GM12878 (cell line): ENCODE measurements around the gene POLDIP3. TPM values are rescaled to one million over a fixed set of nuclear protein-coding genes. Genes with fewer than 3 reads are reported as not detected.
"Not testable (repeated sequence)": the region's sequence is repeated elsewhere in the genome, so short reads cannot be mapped to it uniquely, and the experiment has no call there.

Experiments
- ATAC-seq: fragments of 200-7000 bp; cut with Tn5 transposase; 3 replicates; pipeline ENCODE4 v1.9.1; 2020; ENCODE audit warnings: mild to moderate bottlenecking, moderate library complexity
- BruUV-seq: library from RNA; stranded (reverse); fragments of 400-500 nt; replicated peaks from 2 replicates; lab custom pipeline; 2021; lab: Mats Ljungman, UMichigan
- CTCF ChIA-PET: fragments of 300-600 bp; sonication (Branson Sonifier 250); formaldehyde crosslinking; extraction: SDS; loops from one replicate; lab custom pipeline; 2021; ENCODE audit warnings: inconsistent platforms; lab: Yijun Ruan, JAX
- POLR2A ChIA-PET: fragments of 350-600 bp; formaldehyde crosslinking; extraction: SDS; loops from one replicate; lab custom pipeline; 2021; ENCODE audit warnings: inconsistent platforms; lab: Charles Lee
- RAD21 ChIA-PET: fragments of 300-600 bp; sonication (Branson Sonifier 250); formaldehyde crosslinking; loops from one replicate; lab custom pipeline; 2023; ENCODE audit warnings: antibody characterized with exemption; ENCODE audit not compliant: unreplicated experiment; lab: Charles Lee
- SMC1A ChIA-PET: fragments of 300-600 bp; sonication (Branson Sonifier 250); formaldehyde crosslinking; loops from one replicate; lab custom pipeline; 2023; ENCODE audit not compliant: unreplicated experiment, uncharacterized antibody; lab: Charles Lee
- DNase-seq: peaks from one replicate; pipeline ENCODE4 v3.0.0-alpha.2; 2011; ENCODE audit warnings: low read depth, low spot score
- FAIRE-seq: peaks from 3 replicates; lab custom pipeline; 2011; peaks lifted over from hg19 to GRCh38; lab: Jason Lieb, UNC
- H2AFZ ChIP-seq: 2 replicates; pipeline ENCODE4 v1.6.0; 2011; ENCODE audit warnings: low read depth, low read length, control low read depth; ENCODE audit not compliant: control insufficient read depth
- H3K27ac ChIP-seq: 2 replicates; pipeline ENCODE4 v1.5.1; 2011; ENCODE audit warnings: control low read depth; ENCODE audit not compliant: control insufficient read depth, insufficient read depth
- H3K27me3 ChIP-seq, 2 experiments: replicated peaks in 1 of 2; 2 replicates each; pipeline versions ENCODE4 v1.6.0 to v1.6.1; 2011; ENCODE audit warnings: low read length in 1 of 2; ENCODE audit not compliant: control insufficient read depth in 2 of 2, insufficient read depth in 2 of 2
- H3K36me3 ChIP-seq, 2 experiments: 2 replicates each; pipeline ENCODE4 v1.5.1; 2011; ENCODE audit warnings: low read length in 1 of 2; ENCODE audit not compliant: control insufficient read depth in 2 of 2, insufficient read depth in 2 of 2
- H3K4me1 ChIP-seq: 2 replicates; pipeline ENCODE4 v1.6.1; 2011; ENCODE audit warnings: mild to moderate bottlenecking, low read length, moderate library complexity, mixed read lengths; ENCODE audit not compliant: control insufficient read depth, insufficient read depth
- H3K4me2 ChIP-seq: 2 replicates; pipeline ENCODE4 v1.6.0; 2011; ENCODE audit warnings: control low read depth; ENCODE audit not compliant: control insufficient read depth, insufficient read depth
- H3K4me3 ChIP-seq: fragments of 200-600 bp; sonication (generic); 2 replicates; pipeline ENCODE4 v1.5.1; 2016
- H3K79me2 ChIP-seq: 2 replicates; pipeline ENCODE4 v1.6.0; 2011; ENCODE audit warnings: low read length; ENCODE audit not compliant: control insufficient read depth, insufficient read depth
- H3K9ac ChIP-seq: 2 replicates; pipeline ENCODE4 v1.8.0; 2011; ENCODE audit warnings: low read length, control low read depth, mixed read lengths; ENCODE audit not compliant: control insufficient read depth, insufficient read depth
- H3K9me3 ChIP-seq: replicated peaks from 3 replicates; pipeline ENCODE4 v1.5.1; 2011; ENCODE audit warnings: mild to moderate bottlenecking, low read length; ENCODE audit not compliant: control insufficient read depth, insufficient read depth
- H4K20me1 ChIP-seq: 2 replicates; pipeline ENCODE4 v1.6.0; 2011; ENCODE audit not compliant: control insufficient read depth, insufficient read depth
- WGBS: methylation state at CpG from one replicate; pipeline ENCODE4 v1.1.6; 2016; ENCODE audit warnings: low lambda C conversion rate; ENCODE audit not compliant: insufficient replicate concordance, insufficient coverage; ENCODE audit errors: missing lambda C conversion rate; 5-methylcytosine and 5-hydroxymethylcytosine counted together
- in situ Hi-C: fragments of 300-500 bp; cut with MboI; formaldehyde crosslinking; loops from 9 replicates; pipeline ENCODE4 v1.14.3; 2018; ENCODE audit warnings: mixed read lengths
- intact Hi-C: fragments of 100-400 bp; cut with micrococcal nuclease; formaldehyde crosslinking; loops from one replicate; pipeline ENCODE4 v1.14.2; 2022; ENCODE audit not compliant: unreplicated experiment
- polyA plus RNA-seq, 11 experiments: library from polyadenylated mRNA; depleted of rRNA in 4 of 11; unstranded in 6 of 11; stranded (reverse) in 5 of 11; fragments of >200 nt; fragmentation: Nextera tagmentation in 4 of 11; fragmentation: Illumina TruSeq in 1 of 11; extraction: Ambion mirVana in 4 of 11; extraction: Trizol in 1 of 11; gene quantifications; 1 replicate in 1 of 11; 2 replicates in 10 of 11; pipeline versions ENCODE4 v1.2.1 to v1.2.3, GENCODE V29; 2011 to 2016; ENCODE audit warnings: inconsistent platforms in 2 of 11, missing spikeins in 2 of 11, low read depth in 1 of 11
- total RNA-seq, 4 experiments: library from RNA; depleted of rRNA in 3 of 4; stranded (reverse); fragments of >200 nt in 3 of 4; fragmentation: Illumina TruSeq in 1 of 4; extraction: Trizol in 1 of 4; gene quantifications; 2 replicates each; pipeline versions ENCODE4 v1.2.1 to v1.2.3, GENCODE V29; 2013 to 2021

Gene POLDIP3
- total and polyA plus RNA-seq, 10 of the 15 experiments (the other 5 are each of a cell fraction or from before 2014, with no cell fraction given): 14.8 to 60.2 (median 49.5) TPM

DNA sequence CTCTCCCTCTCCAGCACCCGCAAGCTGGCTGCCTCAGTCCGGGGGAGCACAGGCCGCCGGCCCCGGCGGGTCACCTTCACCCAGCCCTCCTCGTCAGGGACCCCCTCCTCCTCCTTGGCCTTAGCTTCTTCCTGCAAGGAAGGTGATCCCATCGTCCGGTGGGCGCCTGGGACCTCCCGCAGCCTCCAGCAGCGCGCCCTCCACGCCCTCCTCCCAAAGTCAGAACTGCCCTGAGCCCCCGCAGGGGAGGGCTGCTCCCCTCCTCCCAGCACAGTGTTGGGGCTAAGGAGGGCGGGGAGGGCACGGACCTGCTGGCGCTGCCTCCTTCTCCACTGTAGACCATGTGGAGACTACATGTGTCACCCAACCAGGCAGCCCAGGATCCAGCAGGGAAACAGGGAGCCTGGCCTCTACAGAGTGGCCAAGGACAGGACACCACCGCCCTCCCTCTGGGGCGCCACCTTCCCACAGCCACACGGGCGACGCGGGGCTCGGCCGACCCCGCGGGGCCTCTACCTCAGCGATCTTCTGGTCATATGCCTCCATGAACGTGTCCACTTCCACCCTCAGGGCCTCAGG lies 38.6 kb downstream of the POLDIP3 start:
- H4K20me1 ChIP-seq, ATAC-seq, in situ Hi-C loops, RAD21 ChIA-PET, H3K4me2 ChIP-seq, H3K79me2 ChIP-seq, H3K4me3 ChIP-seq, POLR2A ChIA-PET, SMC1A ChIA-PET, H3K4me1 ChIP-seq, H2AFZ ChIP-seq, CTCF ChIA-PET, H3K36me3 ChIP-seq, H3K27me3 ChIP-seq, DNase-seq, H3K9ac ChIP-seq, BruUV-seq, intact Hi-C loops, H3K9me3 ChIP-seq, FAIRE-seq, H3K27ac ChIP-seq: not testable (repeated sequence)
- 96% methylated on average over 25 of the region's 30 CpGs for WGBS

DNA sequence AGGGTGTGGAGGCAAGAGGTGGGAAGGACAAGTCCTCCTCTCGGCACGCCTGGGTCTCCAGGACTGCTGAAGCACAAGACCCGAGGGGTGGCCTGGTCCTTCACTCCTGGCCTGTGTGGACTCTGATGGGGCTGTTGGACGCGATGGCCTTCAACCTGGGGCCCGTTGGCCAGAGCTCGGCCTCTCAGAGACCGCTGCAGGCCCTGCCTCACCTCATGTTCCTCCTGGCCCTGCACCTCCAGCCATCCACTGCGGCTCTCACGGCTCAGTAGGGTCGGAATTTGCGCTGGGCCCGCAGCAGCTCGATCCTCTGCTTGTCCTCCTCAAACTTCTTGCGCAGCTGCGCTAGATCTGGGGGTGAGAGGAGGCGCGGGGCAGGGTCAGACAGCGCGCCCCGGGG lies 40.2 kb downstream of the POLDIP3 start:
- H3K79me2 ChIP-seq, DNase-seq, intact Hi-C loops, FAIRE-seq, CTCF ChIA-PET, H3K36me3 ChIP-seq, H3K4me3 ChIP-seq, H3K4me2 ChIP-seq, H3K27ac ChIP-seq, RAD21 ChIA-PET, ATAC-seq, H3K9ac ChIP-seq, in situ Hi-C loops, H3K4me1 ChIP-seq, H3K27me3 ChIP-seq, H4K20me1 ChIP-seq, BruUV-seq, POLR2A ChIA-PET, H2AFZ ChIP-seq, H3K9me3 ChIP-seq, SMC1A ChIA-PET: not testable (repeated sequence)
- 98% methylated on average over 21 of the region's 21 CpGs for WGBS

DNA sequence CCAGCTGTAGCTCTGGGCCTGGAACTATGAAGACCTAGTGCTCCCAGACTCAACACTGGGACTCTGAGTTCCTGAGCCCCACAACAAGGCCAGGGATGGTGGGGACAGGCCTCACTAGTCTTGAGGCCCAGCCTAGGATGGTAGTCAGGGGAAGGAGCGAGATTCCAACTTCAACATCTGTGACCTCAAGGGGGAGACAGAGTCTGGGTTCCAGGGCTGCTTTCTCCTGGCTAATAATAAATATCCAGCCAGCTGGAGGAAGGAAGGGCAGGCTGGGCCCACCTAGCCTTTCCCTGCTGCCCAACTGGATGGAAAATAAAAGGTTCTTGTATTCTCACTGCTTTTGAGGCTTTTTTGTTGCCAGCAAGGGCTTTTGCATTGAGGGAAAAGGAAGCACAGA lies 40.6 kb downstream of the POLDIP3 start:
- intact Hi-C loops, ATAC-seq, SMC1A ChIA-PET, H3K79me2 ChIP-seq, H4K20me1 ChIP-seq, H3K9me3 ChIP-seq, H3K27me3 ChIP-seq, H3K27ac ChIP-seq, DNase-seq, BruUV-seq, H3K4me1 ChIP-seq, H3K4me3 ChIP-seq, CTCF ChIA-PET, H2AFZ ChIP-seq, POLR2A ChIA-PET, in situ Hi-C loops, H3K36me3 ChIP-seq, H3K4me2 ChIP-seq, RAD21 ChIA-PET, H3K9ac ChIP-seq: not testable (repeated sequence)
- FAIRE-seq: peak; percentile 47
- 100% methylated on average over 1 of the region's 1 CpG for WGBS

- H3K9me3 ChIP-seq, H3K27me3 ChIP-seq, RAD21 ChIA-PET, H3K27ac ChIP-seq, ATAC-seq, H3K9ac ChIP-seq, H3K4me1 ChIP-seq, H3K4me2 ChIP-seq, SMC1A ChIA-PET, POLR2A ChIA-PET, H3K36me3 ChIP-seq, BruUV-seq, CTCF ChIA-PET, intact Hi-C loops, FAIRE-seq, H3K79me2 ChIP-seq, H3K4me3 ChIP-seq, H2AFZ ChIP-seq, DNase-seq, in situ Hi-C loops, H4K20me1 ChIP-seq: not testable (repeated sequence)
- 87% methylated on average over 12 of the region's 12 CpGs for WGBS
These were observed 43.6 kb downstream of the POLDIP3 start for GRCh38 chr22:42571068-42571467.
